Tibial artery (tissue), 4 donors: ENCODE results near the gene TENM3.

Experiments
- DNase-seq, 2 donors: peaks; one replicate each; pipeline ENCODE4 v3.0.0-alpha.2; 2019
- H3K27ac ChIP-seq, 2 donors: fragments of 200-600 bp; sonication (generic) in 1 of 2; 1 replicate in 1 of 2; 2 replicates in 1 of 2; pipeline ENCODE4 v1.5.1; 2018 to 2019; ENCODE audit warnings: mild to moderate bottlenecking in 1 of 2
- H3K27me3 ChIP-seq, 2 donors: fragments of 200-600 bp; sonication (generic) in 1 of 2; one replicate each; pipeline versions ENCODE4 v1.5.1 to v1.6.0; 2016 to 2019
- H3K36me3 ChIP-seq, 3 donors: fragments of 200-600 bp; sonication (generic) in 2 of 3; one replicate each; pipeline ENCODE4 v1.5.1; 2016 to 2019; ENCODE audit warnings: mild to moderate bottlenecking in 2 of 3
- H3K4me1 ChIP-seq, 4 donors: fragments of 200-600 bp; sonication (generic) in 2 of 4; 1 replicate in 3 of 4; 2 replicates in 1 of 4; pipeline ENCODE4 v1.5.1; 2016 to 2019
- H3K4me3 ChIP-seq, 2 donors: fragments of 200-600 bp; sonication (generic) in 1 of 2; 1 replicate in 1 of 2; 2 replicates in 1 of 2; pipeline ENCODE4 v1.5.1; 2018 to 2019; ENCODE audit warnings: mild to moderate bottlenecking in 2 of 2
- H3K9me3 ChIP-seq, 3 donors: fragments of 200-600 bp; sonication (generic) in 1 of 3; one replicate each; pipeline ENCODE4 v1.5.1; 2016 to 2019
- intact Hi-C: fragments of 100-400 bp; cut with DNase I; formaldehyde crosslinking; loops from one replicate; pipeline ENCODE4 v1.15.0; 2023; ENCODE audit warnings: low total_unique reads
- TF ChIP-seq, protein P1 (sequence below), 2 experiments: fragments of 200-600 bp in 1 of 2; fragments of 450-650 bp in 1 of 2; IDR thresholded peaks; one replicate each; pipeline ENCODE4 v1.5.1; 2017 to 2019; ENCODE audit warnings: antibody characterized with exemption in 2 of 2, mild to moderate bottlenecking in 1 of 2, moderate library complexity in 1 of 2

The TENM3 gene

DNA sequence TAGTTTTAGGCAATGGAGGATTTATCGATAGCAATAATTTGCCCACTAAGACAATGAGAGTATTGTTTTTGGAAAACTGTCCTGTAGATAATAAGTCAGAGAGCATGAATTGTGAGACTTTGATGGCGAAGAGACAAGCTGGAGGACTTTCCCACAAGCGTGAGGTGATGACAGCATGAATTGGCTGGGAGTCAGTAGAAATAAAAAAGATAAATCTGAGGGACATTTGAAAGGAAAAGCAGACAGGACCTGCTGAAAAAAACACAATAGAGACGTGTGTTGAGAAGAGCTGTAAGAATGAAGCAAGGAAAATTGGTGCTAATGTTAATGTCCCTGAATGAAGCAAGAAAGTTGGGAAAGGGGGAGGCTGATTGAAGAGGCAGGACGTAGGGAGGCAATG, 440.5 kb downstream of the TENM3 start:
- Histone ChIP-seq H3K4me3 (no peak overlapping the region), H3K4me1 (no peaks in the 10 kb centered on the region), H3K27me3 (no peaks in the 10 kb centered on the region), H3K27ac (no peak overlapping the region), H3K36me3 (no peaks in the 10 kb centered on the region), H3K9me3 (no peaks in the 10 kb centered on the region)
- intact Hi-C loops: no loop called here
- TF ChIP-seq, protein P1, sequence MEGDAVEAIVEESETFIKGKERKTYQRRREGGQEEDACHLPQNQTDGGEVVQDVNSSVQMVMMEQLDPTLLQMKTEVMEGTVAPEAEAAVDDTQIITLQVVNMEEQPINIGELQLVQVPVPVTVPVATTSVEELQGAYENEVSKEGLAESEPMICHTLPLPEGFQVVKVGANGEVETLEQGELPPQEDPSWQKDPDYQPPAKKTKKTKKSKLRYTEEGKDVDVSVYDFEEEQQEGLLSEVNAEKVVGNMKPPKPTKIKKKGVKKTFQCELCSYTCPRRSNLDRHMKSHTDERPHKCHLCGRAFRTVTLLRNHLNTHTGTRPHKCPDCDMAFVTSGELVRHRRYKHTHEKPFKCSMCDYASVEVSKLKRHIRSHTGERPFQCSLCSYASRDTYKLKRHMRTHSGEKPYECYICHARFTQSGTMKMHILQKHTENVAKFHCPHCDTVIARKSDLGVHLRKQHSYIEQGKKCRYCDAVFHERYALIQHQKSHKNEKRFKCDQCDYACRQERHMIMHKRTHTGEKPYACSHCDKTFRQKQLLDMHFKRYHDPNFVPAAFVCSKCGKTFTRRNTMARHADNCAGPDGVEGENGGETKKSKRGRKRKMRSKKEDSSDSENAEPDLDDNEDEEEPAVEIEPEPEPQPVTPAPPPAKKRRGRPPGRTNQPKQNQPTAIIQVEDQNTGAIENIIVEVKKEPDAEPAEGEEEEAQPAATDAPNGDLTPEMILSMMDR (IDR thresholded peaks at IDR 0.05): no peak
- DNase-seq: no peak

DNA sequence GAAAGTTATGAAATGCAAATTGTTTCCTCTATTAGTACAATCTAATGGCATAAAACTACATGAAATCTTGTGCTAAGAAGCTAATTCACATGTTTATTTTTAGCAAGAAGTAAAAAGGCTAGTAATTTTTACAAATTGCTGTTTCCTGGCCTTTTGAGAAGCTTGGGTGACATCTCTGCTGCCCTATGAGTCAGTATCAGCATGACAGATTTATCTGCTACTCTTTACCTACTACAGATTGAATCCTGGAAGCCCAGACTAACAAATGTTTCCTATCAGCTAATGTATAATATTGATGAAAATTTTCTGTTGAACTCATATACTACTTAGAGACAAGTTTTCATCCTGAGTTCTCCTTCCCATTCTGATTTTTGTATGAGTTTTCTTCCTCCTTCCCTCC, 441.6 kb downstream of the TENM3 start:
- Histone ChIP-seq H3K9me3 (no peaks in the 10 kb centered on the region), H3K27me3 (no peaks in the 10 kb centered on the region), H3K27ac (no peak overlapping the region), H3K4me3 (no peak overlapping the region), H3K36me3 (peaks cover 0 to 5% (median 0%) of the 10 kb centered on the region in 3 donors), H3K4me1 (no peaks in the 10 kb centered on the region)
- DNase-seq: no peak
- TF ChIP-seq, protein P1 (IDR thresholded peaks at IDR 0.05): no peak
- intact Hi-C loops: no loop called here

DNA sequence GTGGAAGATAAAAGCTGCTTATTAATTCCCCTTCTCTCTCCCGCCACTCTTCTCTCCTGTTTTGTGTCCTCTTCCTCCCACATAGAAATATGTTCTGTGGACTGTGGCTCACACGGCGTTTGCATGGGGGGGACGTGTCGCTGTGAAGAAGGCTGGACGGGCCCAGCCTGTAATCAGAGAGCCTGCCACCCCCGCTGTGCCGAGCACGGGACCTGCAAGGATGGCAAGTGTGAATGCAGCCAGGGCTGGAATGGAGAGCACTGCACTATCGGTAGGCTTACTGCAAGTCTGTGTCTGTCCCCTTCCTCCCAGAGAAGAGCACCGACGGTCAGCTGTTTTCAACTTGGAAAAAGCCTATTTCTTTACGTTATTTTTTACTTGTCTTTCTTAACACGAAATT, 444.9 kb downstream of the TENM3 start:
- Histone ChIP-seq H3K4me1 (no peaks in the 10 kb centered on the region), H3K36me3 (peaks cover 0 to 7% (median 0%) of the 10 kb centered on the region in 3 donors), H3K27me3 (no peaks in the 10 kb centered on the region), H3K27ac (no peak overlapping the region), H3K4me3 (no peak overlapping the region), H3K9me3 (no peaks in the 10 kb centered on the region)
- intact Hi-C loops: no loop called here
- no peak for DNase-seq
- TF ChIP-seq, protein P1 (IDR thresholded peaks at IDR 0.05): no peak

DNA sequence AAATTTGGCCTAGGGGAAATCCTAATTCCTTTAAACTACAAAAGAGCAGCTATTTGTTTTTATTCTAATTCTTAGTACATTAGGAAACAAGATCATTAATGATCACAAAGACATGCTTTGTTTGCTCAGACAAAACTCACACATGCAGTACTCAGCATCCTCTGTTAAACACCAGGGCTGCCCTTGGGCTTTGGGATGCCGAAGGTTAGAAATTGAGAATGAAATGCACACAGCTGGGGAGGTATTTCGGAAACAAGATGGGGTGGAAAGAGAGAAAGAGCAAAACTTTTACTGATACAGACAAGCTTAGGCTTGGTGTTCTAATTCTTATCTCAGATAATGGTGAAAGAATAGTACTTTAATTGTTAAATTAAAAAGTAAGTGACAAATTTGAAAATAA, 451.3 kb downstream of the TENM3 start:
- no peaks in the 10 kb centered on the region for H3K27me3 ChIP-seq
- DNase-seq: no peak
- H3K4me1 ChIP-seq: no peaks in the 10 kb centered on the region
- no peak overlapping the region for H3K4me3 ChIP-seq
- TF ChIP-seq, protein P1 (IDR thresholded peaks at IDR 0.05): no peak
- intact Hi-C loops: no loop called here
- H3K27ac ChIP-seq: no peak overlapping the region
- H3K36me3 ChIP-seq: peaks cover 0 to 5% (median 0%) of the 10 kb centered on the region in 3 donors
- H3K9me3 ChIP-seq: no peaks in the 10 kb centered on the region

DNA sequence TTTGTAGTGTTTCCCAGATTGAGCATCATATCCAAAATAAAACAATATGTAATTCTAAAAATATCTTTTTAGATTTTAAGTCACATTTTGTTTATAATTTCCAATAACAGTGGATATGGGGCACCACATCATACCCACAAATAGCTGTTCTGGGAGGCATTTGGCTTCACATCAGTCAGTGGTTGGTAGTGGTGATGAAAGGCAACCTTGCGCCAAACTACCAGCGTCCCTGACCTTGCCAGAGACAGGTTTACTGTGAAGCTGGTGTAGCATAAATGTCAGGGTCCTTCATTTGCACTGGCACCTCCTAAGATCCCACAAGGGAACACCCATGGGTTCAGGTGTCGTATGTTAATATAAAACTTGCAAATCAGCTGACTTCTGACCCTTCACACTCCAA, 451.8 kb downstream of the TENM3 start:
- no peak overlapping the region for H3K4me3 ChIP-seq
- intact Hi-C loops: no loop called here
- no peak for DNase-seq

More for the DNA sequence above, 451.8 kb downstream of the TENM3 start:
- Histone ChIP-seq H3K36me3 (peaks cover 0 to under 1% (median 0%) of the 10 kb centered on the region in 3 donors), H3K27me3 (no peaks in the 10 kb centered on the region), H3K4me1 (no peaks in the 10 kb centered on the region), H3K9me3 (no peaks in the 10 kb centered on the region), H3K27ac (no peak overlapping the region)
- TF ChIP-seq, protein P1 (IDR thresholded peaks at IDR 0.05): no peak
